Lung (tissue), 12 donors: ENCODE results near the gene RTL1. TPM values are rescaled to one million over a fixed set of nuclear protein-coding genes. Genes with fewer than 3 reads are reported as not detected.

Experiments used
- ATAC-seq: fragments of 200-7000 bp; cut with Tn5 transposase; one replicate; pipeline ENCODE4 v1.9.1; 2020; ENCODE audit warnings: moderate number of reproducible peaks; ENCODE audit not compliant: insufficient read depth, low FRiP score
- DNase-seq, 3 donors: peaks; one replicate each; pipeline ENCODE4 v3.0.0-alpha.2; 2013 to 2017
- H3K27ac ChIP-seq, 2 donors: one replicate each; pipeline ENCODE4 v1.5.1; 2013; ENCODE audit warnings: mild to moderate bottlenecking in 2 of 2, moderate library complexity in 2 of 2, control low read depth in 1 of 2, inconsistent platforms in 1 of 2, low read depth in 1 of 2, low read length in 1 of 2
- H3K27me3 ChIP-seq, 3 donors: one replicate each; pipeline ENCODE4 v1.5.1; 2013; ENCODE audit warnings: low read length in 2 of 3; ENCODE audit not compliant: control insufficient read depth in 3 of 3, insufficient read depth in 3 of 3
- H3K36me3 ChIP-seq, 4 donors: one replicate each; pipeline ENCODE4 v1.5.1; 2013; ENCODE audit warnings: low read length in 4 of 4, mild to moderate bottlenecking in 1 of 4, moderate library complexity in 1 of 4; ENCODE audit not compliant: control insufficient read depth in 4 of 4, insufficient read depth in 4 of 4
- H3K4me1 ChIP-seq, 5 donors: one replicate each; pipeline ENCODE4 v1.5.1; 2013; ENCODE audit warnings: low read length in 5 of 5, mild to moderate bottlenecking in 2 of 5, moderate library complexity in 1 of 5; ENCODE audit not compliant: control insufficient read depth in 5 of 5, insufficient read depth in 5 of 5
- H3K4me3 ChIP-seq: one replicate; pipeline ENCODE4 v1.5.1; 2013; ENCODE audit warnings: mild to moderate bottlenecking, control low read depth, moderate library complexity
- H3K9ac ChIP-seq, 2 donors: one replicate each; pipeline ENCODE4 v1.5.1; 2013; ENCODE audit warnings: low read length in 2 of 2, control low read depth in 1 of 2; ENCODE audit not compliant: insufficient read depth in 1 of 2
- H3K9me3 ChIP-seq, 4 donors: one replicate each; pipeline ENCODE4 v1.5.1; 2013; ENCODE audit warnings: low read length in 3 of 4, mild to moderate bottlenecking in 1 of 4, moderate library complexity in 1 of 4; ENCODE audit not compliant: control insufficient read depth in 4 of 4, insufficient read depth in 3 of 4
- WGBS, 2 donors: extraction: QIAGEN DNeasy Blood & Tissue Kit; methylation state at CpG; one replicate each; pipeline ENCODE4 v1.1.7; 2013; 5-methylcytosine and 5-hydroxymethylcytosine counted together
- polyA plus RNA-seq, 2 donors: library from polyadenylated mRNA; stranded (reverse); fragments of 200-250 nt; gene quantifications; one replicate each; pipeline ENCODE4 v1.2.1, GENCODE V29; 2013
- total RNA-seq, 2 donors: library from RNA; depleted of rRNA in 1 of 2; stranded (reverse); fragments of >200 nt in 1 of 2; gene quantifications; one replicate each; pipeline ENCODE4 v1.2.1, GENCODE V29; 2014 to 2021
- TF ChIP-seq, protein P1 (sequence below): IDR thresholded peaks from 2 replicates; pipeline ENCODE4 v1.5.1; 2012; ENCODE audit warnings: mild to moderate bottlenecking; ENCODE audit errors: control extremely low read depth, extremely low read depth
- donor health status: control.
- donor health status: control.
- donor health status: Bipolar disorder and iron deficiency.
- donor health status: healthy.
- donor health status: DM: yes; HTN: yes; CAD: no.

RTL1 gene
- total and polyA plus RNA-seq, 4 donors, result 0.02 to 0.09 TPM; not detected in 2

DNA sequence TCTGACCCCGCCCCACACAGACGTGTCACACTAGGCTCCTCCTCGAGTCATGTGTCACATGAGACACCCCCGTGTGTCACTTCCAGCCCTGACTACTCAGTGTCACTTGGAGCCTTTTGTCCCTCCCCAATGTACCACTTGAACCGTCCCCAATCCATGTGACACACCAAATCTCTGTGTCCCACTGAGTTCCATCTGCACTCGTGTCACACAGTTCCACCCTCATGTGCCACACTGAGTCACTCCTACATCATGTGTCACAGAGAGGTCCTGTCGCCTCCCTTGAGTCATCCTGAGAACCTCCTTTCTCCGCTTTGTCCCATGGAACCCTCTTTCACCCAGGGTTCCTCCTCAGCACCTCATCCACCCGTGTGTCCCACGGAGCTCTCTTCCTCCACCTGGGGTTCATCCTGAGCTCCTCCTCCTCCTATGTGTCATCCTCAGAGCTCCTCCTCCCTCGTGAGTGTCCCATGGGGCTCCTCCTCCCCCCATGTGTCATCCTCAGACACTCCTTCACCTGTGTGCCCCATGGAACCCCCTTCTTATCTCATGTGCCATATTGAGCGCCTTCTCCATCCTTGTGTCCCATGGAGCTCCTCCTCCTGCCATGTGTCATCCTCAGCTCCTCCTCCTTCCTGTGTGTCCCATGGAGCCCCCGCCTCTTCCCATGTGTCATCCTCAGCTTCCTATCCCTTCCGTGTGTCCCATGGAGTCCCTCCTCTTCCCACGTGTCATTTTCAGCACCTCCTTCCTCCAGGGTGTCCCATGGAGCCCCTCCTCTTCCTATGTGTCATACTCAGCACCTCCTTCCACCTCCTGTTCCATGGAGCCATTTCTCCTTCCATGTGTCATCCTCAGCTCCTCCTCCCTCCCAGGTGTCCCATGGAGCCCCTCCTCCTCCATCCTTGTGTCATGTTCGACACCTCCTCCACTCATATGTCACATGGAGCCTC, 32.0 kb downstream of the RTL1 start:
- WGBS, 2 donors, result 75 to 84% methylated on average over 16 of the region's 16 CpGs
- DNase-seq, result no peak
- TF ChIP-seq, protein P1, sequence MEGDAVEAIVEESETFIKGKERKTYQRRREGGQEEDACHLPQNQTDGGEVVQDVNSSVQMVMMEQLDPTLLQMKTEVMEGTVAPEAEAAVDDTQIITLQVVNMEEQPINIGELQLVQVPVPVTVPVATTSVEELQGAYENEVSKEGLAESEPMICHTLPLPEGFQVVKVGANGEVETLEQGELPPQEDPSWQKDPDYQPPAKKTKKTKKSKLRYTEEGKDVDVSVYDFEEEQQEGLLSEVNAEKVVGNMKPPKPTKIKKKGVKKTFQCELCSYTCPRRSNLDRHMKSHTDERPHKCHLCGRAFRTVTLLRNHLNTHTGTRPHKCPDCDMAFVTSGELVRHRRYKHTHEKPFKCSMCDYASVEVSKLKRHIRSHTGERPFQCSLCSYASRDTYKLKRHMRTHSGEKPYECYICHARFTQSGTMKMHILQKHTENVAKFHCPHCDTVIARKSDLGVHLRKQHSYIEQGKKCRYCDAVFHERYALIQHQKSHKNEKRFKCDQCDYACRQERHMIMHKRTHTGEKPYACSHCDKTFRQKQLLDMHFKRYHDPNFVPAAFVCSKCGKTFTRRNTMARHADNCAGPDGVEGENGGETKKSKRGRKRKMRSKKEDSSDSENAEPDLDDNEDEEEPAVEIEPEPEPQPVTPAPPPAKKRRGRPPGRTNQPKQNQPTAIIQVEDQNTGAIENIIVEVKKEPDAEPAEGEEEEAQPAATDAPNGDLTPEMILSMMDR, result no peak

DNA sequence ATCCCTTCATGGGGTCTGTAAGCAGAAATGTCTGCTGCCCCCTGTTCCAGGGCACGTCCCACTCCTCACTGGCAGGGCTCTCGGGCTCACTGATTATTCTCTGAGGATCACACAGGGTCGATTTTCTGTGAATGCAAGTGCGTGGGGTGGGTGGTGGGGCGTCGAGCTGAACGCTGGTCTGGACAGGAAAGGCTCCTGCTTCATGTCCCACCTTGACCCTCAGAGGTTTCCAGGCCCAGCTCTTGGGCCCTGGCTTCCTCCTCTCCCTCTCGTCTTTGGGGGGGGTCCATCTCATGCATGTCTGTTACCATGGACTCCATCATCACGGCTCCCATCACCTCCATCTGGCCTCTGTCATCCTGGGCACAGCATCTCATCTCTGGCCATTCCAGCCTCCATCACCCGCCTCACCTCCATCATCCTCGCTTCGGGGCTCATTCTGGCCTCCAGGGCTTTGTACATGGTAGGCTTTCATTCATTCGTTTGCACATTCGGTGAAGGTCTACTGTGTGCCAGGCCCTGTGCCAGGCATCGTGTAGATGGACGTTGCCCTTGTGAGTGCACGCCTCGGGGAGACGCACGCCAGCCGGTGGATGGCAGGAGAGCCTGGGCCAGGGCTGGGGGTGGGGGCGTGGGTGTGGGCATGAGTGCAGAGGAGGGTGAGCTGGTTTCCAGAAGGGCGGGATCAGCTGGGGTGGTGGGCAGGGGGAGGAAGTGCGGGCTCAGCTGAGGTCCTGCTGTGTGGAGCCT, 34.7 kb downstream of the RTL1 start:
- 90 to 92% methylated on average over 22 of the region's 24 CpGs for WGBS, 2 donors
- Histone ChIP-seq H3K27ac (no peak overlapping the region), H3K4me1 (peaks cover 0 to 10% (median 0%) of the 10 kb centered on the region in 5 donors), H3K9me3 (peaks cover 0 to 3% (median 0%) of the 10 kb centered on the region in 4 donors), H3K4me3 (no peak overlapping the region), H3K27me3 (no peaks in the 10 kb centered on the region), H3K9ac (no peak overlapping the region), H3K36me3 (no peaks in the 10 kb centered on the region)
- TF ChIP-seq, protein P1, result no peak
- ATAC-seq (no peak), DNase-seq (no peak)

More for the DNA sequence above, 32.0 kb downstream of the RTL1 start:
- H3K27ac ChIP-seq, result no peak overlapping the region
- no peaks in the 10 kb centered on the region for H3K36me3 ChIP-seq
- peaks cover 0 to 3% (median 0%) of the 10 kb centered on the region in 4 donors for H3K9me3 ChIP-seq
- no peaks in the 10 kb centered on the region for H3K4me1 ChIP-seq
- H3K27me3 ChIP-seq, result no peaks in the 10 kb centered on the region
- no peak overlapping the region for H3K9ac ChIP-seq
- no peak overlapping the region for H3K4me3 ChIP-seq
- no peak for ATAC-seq

DNA sequence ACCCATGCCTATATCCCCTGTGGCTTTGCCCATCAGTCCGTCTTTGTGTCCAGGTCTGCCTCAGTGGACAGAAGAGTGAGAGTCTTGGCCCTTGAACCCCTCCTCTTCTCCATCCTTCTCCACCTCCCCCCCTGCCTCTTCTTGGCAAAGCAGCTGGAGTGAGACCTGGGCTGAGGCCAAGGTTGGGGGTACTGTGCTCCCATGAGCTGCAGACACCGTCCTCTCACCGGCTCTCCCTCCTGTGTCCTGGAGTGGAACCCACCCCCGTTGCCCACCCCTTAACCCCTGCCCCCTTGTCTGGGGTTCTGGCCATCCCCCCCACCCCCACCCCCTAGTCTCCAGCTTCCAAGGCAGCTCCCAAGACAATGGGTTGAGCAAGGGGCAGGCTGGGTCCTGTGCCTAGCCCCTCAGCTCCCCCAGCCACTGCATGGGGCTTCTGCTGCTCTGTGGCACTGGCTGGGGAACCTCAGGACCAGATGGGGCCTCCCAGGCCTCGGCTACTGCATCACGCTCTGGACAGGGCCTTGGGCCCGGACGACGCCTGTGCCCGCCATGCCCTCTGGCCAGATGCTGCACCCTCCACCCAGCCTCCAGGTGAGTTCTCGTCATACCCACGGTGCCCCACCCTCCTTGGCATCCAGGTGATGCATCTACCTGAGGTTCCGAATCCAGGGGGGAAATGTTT, 35.7 kb downstream of the RTL1 start:
- no peak for ATAC-seq
- WGBS, 2 donors, result 87 to 91% methylated on average over 13 of the region's 13 CpGs
- Histone ChIP-seq H3K4me1 (peaks cover 0 to 10% (median 0%) of the 10 kb centered on the region in 5 donors), H3K36me3 (no peaks in the 10 kb centered on the region), H3K4me3 (no peak overlapping the region), H3K9ac (no peak overlapping the region), H3K27me3 (no peaks in the 10 kb centered on the region), H3K27ac (no peak overlapping the region), H3K9me3 (peaks cover 0 to 3% (median 0%) of the 10 kb centered on the region in 4 donors)
- peak in 1 of 3 donors; percentile 21 for DNase-seq
- TF ChIP-seq, protein P1, result no peak
